B cell (primary cell): ENCODE results near the gene TKT.

Source experiments
- CTCF ChIP-seq: fragments of 200-600 bp; IDR thresholded peaks from one replicate; pipeline ENCODE4 v1.8.0; 2022; ENCODE audit warnings: antibody characterized with exemption, mild to moderate bottlenecking
- EZH2 ChIP-seq: IDR thresholded peaks from 2 replicates; pipeline ENCODE4 v1.6.1; 2012; ENCODE audit warnings: borderline replicate concordance, low read depth, mild to moderate bottlenecking, moderate library complexity, low read length; ENCODE audit not compliant: insufficient read depth, poor library complexity, severe bottlenecking

GRCh38 chr3:53178246-53178645 lies 77.6 kb downstream of the TKT start:
- TF ChIP-seq CTCF (no peak), EZH2 (no peak)
